ENCODE results near the gene TAC3.
"Not testable (repeated sequence)": the region's sequence is repeated elsewhere in the genome, so short reads cannot be mapped to it uniquely, and the experiment has no call there.

The TAC3 gene

DNA sequence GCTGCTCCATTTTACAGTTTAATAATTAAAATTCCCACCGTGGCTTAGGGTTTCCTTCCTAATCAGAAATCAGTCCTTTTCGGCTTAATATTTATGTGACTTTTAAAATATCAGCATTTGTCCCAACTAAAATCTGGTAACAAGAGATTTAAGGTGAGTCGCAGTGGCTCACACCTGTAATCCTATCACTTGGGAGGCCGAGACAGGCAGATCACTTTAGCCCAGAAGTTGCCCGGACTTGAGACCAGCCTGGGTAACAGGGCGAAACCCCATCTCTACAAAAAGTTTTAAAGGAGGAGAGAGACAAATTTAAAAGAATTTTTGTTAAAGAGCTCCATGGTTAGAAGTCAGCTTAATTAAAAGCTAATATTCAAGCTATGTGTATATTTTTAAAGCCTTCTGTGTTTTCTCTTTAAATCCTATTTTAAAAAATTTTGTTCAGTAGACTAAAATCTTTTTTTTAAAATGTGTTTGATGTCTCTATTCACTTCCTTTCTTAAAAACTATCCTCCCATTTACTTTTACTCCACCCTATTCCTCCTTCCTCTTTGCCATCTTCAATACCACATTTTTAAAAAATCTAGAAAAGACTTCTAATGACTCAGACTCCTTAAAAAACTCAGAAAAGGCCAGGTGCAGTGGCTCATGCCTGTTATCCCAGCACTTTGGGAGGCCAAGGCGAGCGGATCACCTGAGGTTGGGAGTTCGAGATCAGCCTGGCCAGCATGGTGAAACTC is 3.8 kb upstream of the TAC3 start:
- H3K4me3 ChIP-seq (ENCODE audit: low read depth, low read length) = no peak overlapping the region
- TF ChIP-seq, protein P1, sequence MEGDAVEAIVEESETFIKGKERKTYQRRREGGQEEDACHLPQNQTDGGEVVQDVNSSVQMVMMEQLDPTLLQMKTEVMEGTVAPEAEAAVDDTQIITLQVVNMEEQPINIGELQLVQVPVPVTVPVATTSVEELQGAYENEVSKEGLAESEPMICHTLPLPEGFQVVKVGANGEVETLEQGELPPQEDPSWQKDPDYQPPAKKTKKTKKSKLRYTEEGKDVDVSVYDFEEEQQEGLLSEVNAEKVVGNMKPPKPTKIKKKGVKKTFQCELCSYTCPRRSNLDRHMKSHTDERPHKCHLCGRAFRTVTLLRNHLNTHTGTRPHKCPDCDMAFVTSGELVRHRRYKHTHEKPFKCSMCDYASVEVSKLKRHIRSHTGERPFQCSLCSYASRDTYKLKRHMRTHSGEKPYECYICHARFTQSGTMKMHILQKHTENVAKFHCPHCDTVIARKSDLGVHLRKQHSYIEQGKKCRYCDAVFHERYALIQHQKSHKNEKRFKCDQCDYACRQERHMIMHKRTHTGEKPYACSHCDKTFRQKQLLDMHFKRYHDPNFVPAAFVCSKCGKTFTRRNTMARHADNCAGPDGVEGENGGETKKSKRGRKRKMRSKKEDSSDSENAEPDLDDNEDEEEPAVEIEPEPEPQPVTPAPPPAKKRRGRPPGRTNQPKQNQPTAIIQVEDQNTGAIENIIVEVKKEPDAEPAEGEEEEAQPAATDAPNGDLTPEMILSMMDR (IDR thresholded peaks at IDR 0.05; ENCODE audit: low read depth, low read length) = no peak

DNA sequence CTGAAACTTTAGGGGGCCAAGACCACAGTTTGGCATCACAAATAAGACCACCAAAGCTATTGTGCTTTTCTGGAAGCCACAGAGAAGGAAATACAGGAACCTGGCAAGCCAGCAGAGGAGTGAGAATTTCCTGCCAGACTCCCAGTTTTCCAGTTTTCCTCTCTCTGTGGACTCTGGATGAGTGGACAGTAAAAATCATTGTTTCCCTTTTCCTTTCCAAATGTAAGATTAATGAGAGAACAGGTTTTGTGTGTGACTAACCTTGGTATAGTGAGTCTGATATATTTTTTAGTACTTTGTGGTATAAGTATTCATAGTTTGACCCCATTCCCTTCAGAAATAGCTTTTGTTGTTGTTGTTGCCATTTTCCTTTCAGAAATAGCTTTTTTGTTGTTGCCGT is 2.6 kb upstream of the TAC3 start:
- TF ChIP-seq, protein P1 (IDR thresholded peaks at IDR 0.05; ENCODE audit: low read depth, low read length) = no peak
- H3K4me3 ChIP-seq (ENCODE audit: low read depth, low read length) = no peak overlapping the region

DNA sequence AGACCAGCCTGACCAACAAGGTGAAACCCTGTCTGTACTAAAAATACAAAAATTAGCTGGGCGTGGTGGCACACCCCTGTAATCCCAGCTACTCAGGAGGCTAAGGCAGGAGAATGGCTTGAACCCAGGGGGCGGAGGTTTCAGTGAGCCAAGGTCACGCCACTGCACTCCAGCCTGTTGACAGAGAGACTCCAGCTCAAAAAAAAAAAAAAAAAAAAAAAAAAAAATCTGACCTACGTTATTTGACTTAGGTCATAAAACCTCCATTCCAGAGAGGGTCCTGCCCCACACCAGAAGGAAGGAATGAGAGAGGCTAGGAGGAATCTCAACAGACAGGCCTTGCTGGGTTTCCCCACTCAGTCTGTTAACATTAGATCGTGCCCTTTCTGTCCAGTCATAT is 2.0 kb upstream of the TAC3 start:
- H3K4me3 ChIP-seq (ENCODE audit: low read depth, low read length) = not testable (repeated sequence)

DNA sequence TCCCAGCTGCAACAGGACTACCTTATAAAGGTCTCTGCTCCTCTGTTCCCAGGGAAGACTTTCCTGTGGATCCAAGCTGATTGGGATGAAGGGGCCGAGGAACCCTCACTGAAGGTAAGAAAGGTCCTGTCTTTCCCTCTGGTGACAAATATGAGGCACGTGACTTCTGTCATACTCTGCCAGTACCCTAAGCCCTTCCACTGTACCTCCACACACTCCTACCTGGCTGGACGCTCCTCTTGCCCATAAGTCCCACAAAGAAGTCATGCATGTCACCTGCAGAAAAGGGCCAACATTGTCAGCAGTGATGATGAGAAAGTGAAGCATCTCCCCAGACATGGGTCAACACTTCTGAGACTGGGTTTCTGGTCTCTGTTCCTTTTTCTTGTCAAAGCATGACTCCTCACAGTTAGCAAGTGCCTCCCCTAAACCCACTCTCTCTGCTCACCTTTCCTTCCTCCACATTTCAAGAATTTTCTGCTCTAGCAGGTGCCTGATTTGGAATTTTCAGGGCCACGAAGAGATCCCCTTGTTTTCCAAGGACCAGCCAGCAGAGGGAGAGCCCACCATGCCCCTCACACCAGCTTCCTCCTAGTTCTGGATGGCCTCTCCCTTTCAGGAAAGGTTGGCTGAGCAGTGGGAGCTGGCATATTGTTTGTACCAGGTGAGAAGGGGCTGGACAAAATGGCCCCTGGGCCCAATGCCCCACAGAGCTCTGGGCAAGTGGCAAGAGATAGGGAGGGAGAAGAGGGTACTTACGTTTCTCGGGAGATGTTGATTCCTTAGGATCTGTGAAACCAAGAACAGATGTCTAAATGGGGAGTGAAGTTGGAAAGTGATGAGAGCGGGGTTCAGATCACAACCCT is 3.5 kb downstream of the TAC3 start:
- TF ChIP-seq, protein P1 (IDR thresholded peaks at IDR 0.05; ENCODE audit: low read depth, low read length) = no peak
- H3K4me3 ChIP-seq (ENCODE audit: low read depth, low read length) = no peak overlapping the region

DNA sequence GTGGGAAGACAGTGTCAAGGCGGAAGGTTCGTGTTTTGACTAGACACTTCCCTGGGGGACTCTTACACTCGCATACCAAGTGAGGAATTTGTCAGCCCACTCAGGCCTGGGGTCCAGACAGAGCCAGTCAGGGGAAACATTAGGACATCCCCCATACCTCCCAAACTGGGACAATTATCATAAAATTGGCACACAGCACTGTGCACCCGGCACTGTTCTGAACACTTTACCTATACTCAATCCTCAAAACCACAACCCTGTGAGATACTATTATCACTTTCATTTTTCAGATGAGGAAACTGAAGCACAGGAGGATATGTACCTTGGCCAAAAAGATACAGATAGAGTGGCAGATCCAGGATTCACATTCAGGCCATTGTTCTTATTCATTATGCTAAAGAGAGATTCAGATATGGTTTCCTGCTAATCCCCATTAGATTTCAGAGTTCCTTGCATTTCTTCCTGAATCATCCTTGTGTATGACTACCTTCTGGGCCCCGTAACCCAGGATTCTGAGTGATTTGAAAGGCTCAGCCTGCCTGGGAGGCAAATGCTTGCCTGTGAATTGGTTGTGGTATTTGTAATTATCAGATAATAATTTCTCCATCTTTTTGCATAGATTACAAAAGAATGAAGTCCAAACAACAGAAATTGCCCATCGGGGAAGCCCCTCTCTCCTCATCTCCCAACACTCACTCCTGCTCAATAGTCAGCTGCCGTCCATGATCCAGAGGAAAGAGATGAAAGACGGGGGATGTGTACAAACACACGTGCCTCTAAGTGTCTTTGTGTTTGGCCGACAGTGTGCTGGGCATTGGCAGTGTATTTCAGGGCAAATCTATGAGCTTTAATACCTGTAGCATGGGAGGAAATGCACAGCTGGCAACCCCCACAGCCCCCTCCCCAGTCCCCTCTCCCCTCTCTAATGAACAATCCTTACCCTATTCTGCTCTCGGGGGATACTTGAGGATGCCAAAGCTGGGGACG is 4.6 kb downstream of the TAC3 start:
- TF ChIP-seq, protein P1 (IDR thresholded peaks at IDR 0.05; ENCODE audit: low read depth, low read length) = no peak
- no peak overlapping the region for H3K4me3 ChIP-seq (ENCODE audit: low read depth, low read length)

DNA sequence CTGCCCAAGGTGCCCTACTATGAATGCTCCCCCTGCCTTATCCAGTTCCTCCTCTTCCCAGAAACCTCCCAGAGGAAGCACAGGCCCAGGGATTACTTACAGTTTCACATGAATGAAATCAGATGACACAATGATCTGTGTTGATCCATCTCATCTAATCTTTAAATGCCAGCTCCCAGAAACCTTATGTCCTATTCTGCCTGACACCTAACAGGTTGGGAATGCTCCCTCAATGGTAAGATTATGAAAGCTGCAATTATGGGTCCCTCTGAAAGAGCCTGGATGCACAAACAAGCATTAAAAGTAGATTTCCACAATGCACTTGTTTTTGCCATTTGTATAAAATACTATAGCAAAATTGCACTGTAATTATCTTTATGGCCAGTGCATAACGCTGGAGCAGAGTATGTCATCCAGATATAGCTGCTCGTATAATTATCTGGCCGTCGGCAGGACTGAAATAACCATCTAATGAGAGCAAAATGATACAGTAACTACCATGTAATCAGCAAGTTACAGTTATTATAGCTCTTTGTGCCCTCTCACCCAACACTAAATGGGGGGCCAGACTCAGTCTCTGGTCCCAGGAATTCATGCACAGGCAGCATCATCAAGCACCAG is 5.6 kb downstream of the TAC3 start:
- no peak overlapping the region for H3K4me3 ChIP-seq (ENCODE audit: low read depth, low read length)
- TF ChIP-seq, protein P1 (IDR thresholded peaks at IDR 0.05; ENCODE audit: low read depth, low read length) = no peak
